IMR-90 (cell line): Measurements from ENCODE around the gene POFUT2. TPM values are rescaled to one million over a fixed set of nuclear protein-coding genes. Genes with fewer than 3 reads are reported as not detected.
"Not testable (repeated sequence)": the region's sequence is repeated elsewhere in the genome, so short reads cannot be mapped to it uniquely, and the experiment has no call there.

Experiments
- ATAC-seq: fragments of 200-7000 bp; cut with Tn5 transposase; 2 replicates; pipeline ENCODE4 v1.9.1; 2020; ENCODE audit warnings: low read depth, mild to moderate bottlenecking, moderate library complexity
- BruUV-seq: library from RNA; stranded (reverse); fragments of 400-500 nt; replicated peaks from 2 replicates; lab custom pipeline; 2021; lab: Mats Ljungman, UMichigan
- CTCF ChIA-PET: fragments of 300-600 bp; formaldehyde crosslinking; extraction: SDS; loops from one replicate; lab custom pipeline; 2021; ENCODE audit warnings: antibody characterized with exemption; lab: Yijun Ruan, JAX
- POLR2A ChIA-PET: fragments of 300-600 bp; sonication (Branson Sonifier 250); formaldehyde crosslinking; loops from one replicate; lab custom pipeline; 2022; ENCODE audit warnings: antibody characterized with exemption; ENCODE audit not compliant: unreplicated experiment; lab: Charles Lee
- DNase-seq: peaks from one replicate; pipeline ENCODE4 v3.0.0; 2013
- H2AFZ ChIP-seq: replicated peaks from 2 replicates; pipeline ENCODE3; 2013; ENCODE audit warnings: low read length, mild to moderate bottlenecking; ENCODE audit not compliant: poor library complexity
- H2AK5ac ChIP-seq: 2 replicates; pipeline ENCODE4 v1.6.1; 2013; ENCODE audit warnings: low read depth, low read length, inconsistent platforms
- H2AK9ac ChIP-seq: replicated peaks from 2 replicates; pipeline ENCODE3; 2013; ENCODE audit warnings: mild to moderate bottlenecking, low read depth, low read length, moderate library complexity; ENCODE audit not compliant: poor library complexity
- H2BK120ac ChIP-seq: 2 replicates; pipeline ENCODE4 v1.6.1; 2013; ENCODE audit warnings: low read depth, low read length, inconsistent platforms
- H2BK15ac ChIP-seq: 3 replicates; pipeline ENCODE4 v1.6.1; 2013; ENCODE audit warnings: low read depth, low read length, inconsistent platforms
- H2BK20ac ChIP-seq: 2 replicates; pipeline ENCODE4 v1.6.1; 2013; ENCODE audit warnings: low read depth, mild to moderate bottlenecking, inconsistent platforms, low read length, moderate library complexity
- H2BK5ac ChIP-seq: 2 replicates; pipeline ENCODE4 v1.6.1; 2013; ENCODE audit warnings: mild to moderate bottlenecking, low read depth, low read length, inconsistent platforms; ENCODE audit not compliant: poor library complexity, severe bottlenecking
- H3K14ac ChIP-seq: replicated peaks from 2 replicates; pipeline ENCODE4 v1.6.1; 2013; ENCODE audit warnings: low read depth, low read length, inconsistent platforms
- H3K18ac ChIP-seq: 2 replicates; pipeline ENCODE4 v1.6.1; 2013; ENCODE audit warnings: low read depth, low read length, control low read depth
- H3K23ac ChIP-seq: 2 replicates; pipeline ENCODE4 v1.6.1; 2013; ENCODE audit warnings: low read depth, low read length, inconsistent platforms
- H3K27ac ChIP-seq: 2 replicates; pipeline ENCODE4 v1.5.1; 2013; ENCODE audit warnings: mild to moderate bottlenecking, control low read depth, low read length; ENCODE audit not compliant: insufficient read depth
- H3K27me3 ChIP-seq: 2 replicates; pipeline ENCODE4 v1.6.1; 2013; ENCODE audit warnings: low read length; ENCODE audit not compliant: control insufficient read depth, insufficient read depth
- H3K36me3 ChIP-seq: 2 replicates; pipeline ENCODE4 v1.6.1; 2013; ENCODE audit warnings: low read length, mixed read lengths; ENCODE audit not compliant: control insufficient read depth, insufficient read depth
- H3K4ac ChIP-seq: 2 replicates; pipeline ENCODE4 v1.6.1; 2013; ENCODE audit warnings: low read depth, low read length, inconsistent platforms
- H3K4me1 ChIP-seq: 2 replicates; pipeline ENCODE4 v1.6.1; 2013; ENCODE audit warnings: low read length, mixed read lengths; ENCODE audit not compliant: control insufficient read depth, insufficient read depth
- H3K4me2 ChIP-seq: 2 replicates; pipeline ENCODE4 v1.6.1; 2013; ENCODE audit warnings: low read depth, mild to moderate bottlenecking, control low read depth, low read length, moderate library complexity
- H3K4me3 ChIP-seq: 2 replicates; pipeline ENCODE4 v1.5.1; 2013; ENCODE audit warnings: low read depth, mild to moderate bottlenecking, control low read depth, low read length, moderate library complexity; ENCODE audit not compliant: insufficient read depth
- H3K56ac ChIP-seq: 2 replicates; pipeline ENCODE4 v1.6.1; 2013; ENCODE audit warnings: low read length, inconsistent platforms; ENCODE audit not compliant: insufficient read depth; ENCODE audit errors: extremely low read depth
- H3K79me1 ChIP-seq, 2 experiments: 2 replicates each; pipeline ENCODE4 v1.6.1; 2013; ENCODE audit warnings: low read length in 2 of 2, inconsistent platforms in 1 of 2, low read depth in 1 of 2
- H3K9ac ChIP-seq: 2 replicates; pipeline ENCODE4 v1.6.1; 2013; ENCODE audit warnings: low read depth, low read length, control low read depth
- H3K9me1 ChIP-seq: 2 replicates; pipeline ENCODE4 v1.6.1; 2013; ENCODE audit warnings: low read length, inconsistent platforms; ENCODE audit not compliant: insufficient read depth
- H3K9me3 ChIP-seq: 2 replicates; pipeline ENCODE4 v1.6.1; 2013; ENCODE audit warnings: low read length; ENCODE audit not compliant: control insufficient read depth, insufficient read depth
- H4K20me1 ChIP-seq: 2 replicates; pipeline ENCODE4 v1.6.1; 2013; ENCODE audit warnings: low read length, inconsistent platforms; ENCODE audit not compliant: insufficient read depth
- H4K5ac ChIP-seq: 2 replicates; pipeline ENCODE4 v1.6.1; 2013; ENCODE audit warnings: mild to moderate bottlenecking, low read depth, low read length, control low read depth
- H4K8ac ChIP-seq, 2 experiments: 2 replicates each; pipeline ENCODE4 v1.6.1; 2013; ENCODE audit warnings: low read depth in 2 of 2, low read length in 2 of 2, control low read depth in 1 of 2, inconsistent platforms in 1 of 2
- H4K91ac ChIP-seq: 2 replicates; pipeline ENCODE4 v1.6.1; 2013; ENCODE audit warnings: low read depth, low read length, inconsistent platforms; ENCODE audit not compliant: insufficient read depth
- WGBS, 2 experiments: methylation state at CpG; one replicate each; pipeline versions ENCODE4 v1.1.5 to v1.1.7; 2013; ENCODE audit warnings: missing lambda C conversion rate in 2 of 2; ENCODE audit not compliant: insufficient read length in 1 of 2; ENCODE audit errors: extremely low coverage in 2 of 2; 5-methylcytosine and 5-hydroxymethylcytosine counted together
- dilution Hi-C: fragments of 300-500 bp; cut with HindIII; formaldehyde crosslinking; loops from one replicate; pipeline ENCODE4 v1.14.3; 2018; ENCODE audit warnings: low sequenced_read_pairs; ENCODE audit not compliant: unreplicated experiment
- in situ Hi-C: fragments of 300-500 bp; cut with MboI; formaldehyde crosslinking; loops from 3 replicates; pipeline ENCODE4 v1.14.3; 2019; ENCODE audit warnings: low sequenced_read_pairs, inconsistent platforms, mixed read lengths
- intact Hi-C: fragments of 100-400 bp; cut with micrococcal nuclease; formaldehyde crosslinking; loops from 2 replicates; pipeline ENCODE4 v1.10.0; 2022
- polyA plus RNA-seq, 3 experiments: library from polyadenylated mRNA; depleted of rRNA; stranded (reverse); fragments of >200 nt; gene quantifications; 2 replicates each; pipeline ENCODE4 v1.2.3, GENCODE V29; 2012; ENCODE audit warnings: low replicate concordance in 1 of 3
- total RNA-seq: library from RNA; depleted of rRNA; stranded (reverse); fragments of >200 nt; gene quantifications from 2 replicates; pipeline ENCODE4 v1.2.3, GENCODE V29; 2012

POFUT2 gene
- total and polyA plus RNA-seq, 2 of the 4 experiments (the other 2 are of a cell fraction), result 18.8 to 59.3 TPM

DNA sequence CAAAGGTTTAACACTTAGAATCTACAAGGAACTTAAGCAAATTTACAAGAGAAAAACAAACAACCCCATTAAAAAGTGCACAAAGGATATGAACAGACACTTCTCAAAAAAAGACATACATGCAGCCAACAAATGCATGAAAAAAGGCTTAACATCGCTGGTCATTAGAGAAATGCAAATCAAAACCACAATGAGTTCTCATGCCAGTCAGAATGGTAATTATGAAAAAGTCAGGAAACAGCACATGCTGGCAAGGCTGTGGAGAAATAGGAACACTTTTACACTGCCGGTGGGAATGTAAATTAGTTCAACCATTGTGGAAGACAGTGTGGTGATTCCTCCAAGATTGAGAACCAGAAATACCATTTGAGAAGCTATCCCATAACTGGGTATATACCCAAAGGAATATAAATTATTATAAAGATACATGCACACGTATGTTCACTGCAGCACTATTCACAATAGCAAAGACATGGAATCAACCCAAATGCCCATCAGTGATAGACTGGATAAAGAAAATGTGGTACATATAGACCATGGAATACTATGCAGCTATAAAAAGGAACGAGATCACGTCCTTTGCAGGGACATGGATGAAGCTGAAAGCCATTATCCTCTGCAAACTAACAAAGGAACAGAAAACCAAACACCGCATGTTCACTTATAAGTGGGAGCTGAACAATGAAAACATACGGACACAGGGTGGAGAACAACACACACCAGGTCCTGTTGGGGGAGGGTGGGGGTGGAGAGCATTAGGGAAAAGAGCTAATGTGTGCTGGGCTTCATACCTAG, 28.2 kb upstream of the POFUT2 start:
- Histone ChIP-seq H2AK5ac (peak overlapping the region; percentile 61; the same call in 1 of the 2 replicates), H2BK20ac (0 out of 2 replicates have a peak overlapping the region, but pooled peaks have one; percentile 3), H4K91ac (0 out of 2 replicates have a peak overlapping the region, but pooled peaks have one; percentile 46), H3K4me1 (peaks cover 28% of the 10 kb centered on the region), H3K9me1 (peaks cover 22% of the 10 kb centered on the region)
- intact Hi-C loops, H3K36me3 ChIP-seq, H3K27me3 ChIP-seq, H3K27ac ChIP-seq, H3K14ac ChIP-seq, H3K4me2 ChIP-seq, DNase-seq, H3K4ac ChIP-seq, POLR2A ChIA-PET, H2AFZ ChIP-seq, H2BK5ac ChIP-seq, H3K9ac ChIP-seq, H3K9me3 ChIP-seq, ATAC-seq, H3K18ac ChIP-seq, BruUV-seq, H3K23ac ChIP-seq, CTCF ChIA-PET, H3K4me3 ChIP-seq, dilution Hi-C loops, H2BK15ac ChIP-seq, H3K79me1 ChIP-seq, H2AK9ac ChIP-seq, in situ Hi-C loops, H4K5ac ChIP-seq, H4K8ac ChIP-seq, H3K56ac ChIP-seq, H2BK120ac ChIP-seq, H4K20me1 ChIP-seq: not testable (repeated sequence)
- no CpG with 5 or more reads among the region's 7 CpGs for WGBS, 2 experiments
